MG63 (cell line): ENCODE data around the gene CTSF. TPM values are rescaled to one million over a fixed set of nuclear protein-coding genes. Genes with fewer than 3 reads are reported as not detected.
"Not testable (repeated sequence)": the region's sequence is repeated elsewhere in the genome, so short reads cannot be mapped to it uniquely, and the experiment has no call there.

ENCODE experiments used
- DNase-seq: peaks from one replicate; pipeline ENCODE4 v3.0.0-alpha.2; 2020
- H3K27me3 ChIP-seq: fragments of 250-450 bp; sonication (Bioruptor Pico); 2 replicates; pipeline ENCODE4 v1.5.1; 2020; ENCODE audit warnings: mild to moderate bottlenecking, moderate library complexity
- H3K36me3 ChIP-seq: fragments of 250-450 bp; sonication (Bioruptor Pico); 2 replicates; pipeline ENCODE4 v1.5.1; 2020; ENCODE audit warnings: mild to moderate bottlenecking, moderate library complexity
- H3K4me3 ChIP-seq: fragments of 250-450 bp; sonication (Bioruptor Pico); 2 replicates; pipeline ENCODE4 v1.5.1; 2020; ENCODE audit warnings: mild to moderate bottlenecking, moderate library complexity
- H3K9me3 ChIP-seq: fragments of 250-450 bp; sonication (Bioruptor Pico); 2 replicates; pipeline ENCODE4 v1.5.1; 2020; ENCODE audit warnings: mild to moderate bottlenecking, moderate library complexity
- total RNA-seq: library from RNA; depleted of rRNA; stranded (reverse); fragments of >200 nt; shearing (Covaris generic); gene quantifications from 2 replicates; pipeline ENCODE4 v1.2.3, GENCODE V29; 2014; ENCODE audit warnings: low replicate concordance

CTSF gene
- total RNA-seq, 1 experiment from 2014 or later, result 17.7 TPM

DNA sequence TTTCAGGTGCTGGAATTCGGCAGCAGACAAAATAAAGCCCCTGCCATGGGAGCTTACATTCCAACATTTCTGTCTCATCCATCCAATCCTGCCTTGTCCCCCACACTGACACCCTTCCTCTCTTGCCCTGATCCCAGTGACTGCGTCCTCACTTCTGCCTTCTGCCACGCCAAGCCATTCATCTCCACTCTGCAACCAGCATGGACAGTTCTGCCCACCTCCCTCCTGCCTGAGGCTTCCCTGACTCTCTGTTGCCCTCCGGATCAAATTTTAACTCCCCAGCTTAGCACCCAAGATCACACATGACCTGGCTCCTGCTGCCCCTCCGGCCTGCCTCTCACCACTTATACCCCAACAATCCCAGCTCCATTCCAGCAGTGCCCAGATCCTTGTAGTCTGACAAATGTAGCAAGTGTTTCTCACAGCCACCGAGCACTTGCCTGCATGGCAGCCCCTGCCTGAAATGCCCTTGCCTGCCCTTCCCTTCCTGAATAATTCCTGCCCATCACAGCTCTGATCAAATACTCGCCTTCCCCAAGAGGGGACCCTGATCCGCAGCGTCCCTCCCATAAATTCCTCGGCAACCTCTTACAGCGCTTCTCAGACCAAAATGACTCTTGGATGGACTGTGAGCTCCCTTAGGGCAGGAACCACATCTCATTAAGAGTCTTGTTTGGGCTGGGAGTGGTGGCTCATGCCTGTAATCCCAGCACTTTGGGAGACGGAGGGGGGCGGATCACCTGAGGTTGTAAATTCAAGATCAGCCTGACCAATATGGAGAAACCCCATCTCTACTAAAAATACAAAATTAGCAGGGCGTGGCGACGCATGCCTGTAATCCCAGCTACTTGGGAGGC lies 19.4 kb downstream of the CTSF start:
- no peak for DNase-seq
- no peak overlapping the region for H3K4me3 ChIP-seq
- no peaks in the 10 kb centered on the region for H3K36me3 ChIP-seq
- H3K27me3 ChIP-seq, result no peaks in the 10 kb centered on the region
- H3K9me3 ChIP-seq, result no peaks in the 10 kb centered on the region

GRCh38 chr11:66548041-66548440 lies 20.4 kb downstream of the CTSF start:
- H3K4me3 ChIP-seq, result no peak overlapping the region
- DNase-seq, result no peak
- no peaks in the 10 kb centered on the region for H3K27me3 ChIP-seq
- no peaks in the 10 kb centered on the region for H3K36me3 ChIP-seq
- no peaks in the 10 kb centered on the region for H3K9me3 ChIP-seq

- H3K27me3 ChIP-seq, result no peaks in the 10 kb centered on the region
- DNase-seq, result no peak
- no peaks in the 10 kb centered on the region for H3K36me3 ChIP-seq
- H3K9me3 ChIP-seq, result no peaks in the 10 kb centered on the region
- no peak overlapping the region for H3K4me3 ChIP-seq
These were observed 20.8 kb downstream of the CTSF start for GRCh38 chr11:66547662-66548009.

- Histone ChIP-seq H3K27me3 (no peaks in the 10 kb centered on the region), H3K36me3 (no peaks in the 10 kb centered on the region), H3K9me3 (no peaks in the 10 kb centered on the region), H3K4me3 (no peak overlapping the region)
- DNase-seq, result no peak
These were observed 21.3 kb downstream of the CTSF start for GRCh38 chr11:66546966-66547661.

DNA sequence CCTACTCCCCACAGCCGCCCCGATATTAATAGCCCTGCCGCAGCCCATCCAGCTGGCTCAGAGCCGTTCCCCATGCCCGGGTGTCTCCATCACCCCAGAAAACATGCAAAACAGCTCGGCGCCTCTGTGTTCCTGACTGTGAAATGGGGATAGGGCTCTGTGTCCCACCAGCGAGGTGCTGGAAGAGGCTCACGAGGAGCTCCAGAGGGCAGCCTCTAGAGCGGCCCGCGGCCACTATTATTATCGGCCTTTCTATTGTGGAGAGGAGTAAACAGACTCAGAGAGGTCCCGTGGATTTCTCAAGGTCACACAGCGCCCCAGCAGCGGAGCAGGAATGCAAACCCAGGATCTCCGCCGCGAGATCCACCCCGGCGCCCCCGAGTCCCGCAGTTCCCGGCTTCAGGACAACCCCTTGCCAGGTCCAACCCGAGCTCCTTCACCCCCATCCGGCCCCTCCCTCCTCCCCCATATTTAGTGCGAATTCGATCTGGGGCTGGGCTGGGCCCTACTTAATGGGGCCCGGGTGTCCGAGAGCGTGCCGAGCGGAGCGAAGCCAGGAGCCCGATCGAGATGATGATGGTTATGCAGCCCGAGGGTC lies 21.9 kb downstream of the CTSF start, which contains the start of gene ACTN3:
Gene ACTN3, plus strand, starts transcription at position 536 of the 598 bp plus-strand sequence. Its CDS starts 35 bp downstream, at position 571.
- H3K9me3 ChIP-seq, result no peaks in the 10 kb centered on the region
- no peak for DNase-seq
- H3K4me3 ChIP-seq, result peak within 1 kb of the TSS; percentile 73
- H3K36me3 ChIP-seq, result no peaks in the 10 kb centered on the region; the same call in 1 of the 2 replicates
- no peaks in the 10 kb centered on the region for H3K27me3 ChIP-seq

DNA sequence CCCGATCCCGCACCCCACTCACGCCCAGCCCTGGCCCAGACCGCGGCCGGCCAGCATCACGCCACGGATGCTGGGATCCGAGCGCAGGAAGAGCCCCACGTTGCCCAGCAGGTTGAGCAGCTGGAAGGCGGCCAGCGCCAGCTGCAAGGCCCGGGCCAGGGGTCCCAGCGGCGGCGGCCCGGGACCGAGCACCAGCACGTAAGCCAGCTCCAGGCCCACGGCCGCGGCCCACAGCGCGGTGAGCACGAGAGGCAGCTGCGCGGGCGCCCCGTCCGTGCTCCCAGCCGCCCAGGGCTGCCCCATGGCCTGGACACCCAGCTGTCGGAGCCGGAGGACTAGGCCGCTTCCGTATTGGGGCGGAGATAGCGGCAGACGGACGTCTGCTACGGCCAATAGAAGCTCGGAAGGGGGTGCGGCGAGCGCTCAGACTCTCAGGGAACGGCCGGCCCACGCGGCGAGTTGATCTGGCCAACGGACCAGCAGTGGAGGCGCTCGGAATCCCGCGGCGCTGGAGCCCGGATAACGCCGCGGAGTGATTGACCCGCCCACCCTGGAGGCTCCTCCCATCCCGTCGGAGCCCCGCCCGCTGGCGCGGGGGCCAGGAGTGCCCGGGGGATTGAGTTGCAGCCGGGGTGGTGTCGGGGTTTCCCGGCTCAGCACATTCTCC lies 22.6 kb downstream of the CTSF start, which contains the start of gene ZDHHC24:
Gene ZDHHC24, minus strand, starts transcription at position 348 of the 667 bp plus-strand sequence. Its CDS starts 45 bp downstream, at position 303.
- H3K36me3 ChIP-seq, result no peaks in the 10 kb centered on the region; the same call in 1 of the 2 replicates
- DNase-seq, result peak; percentile 98
- no peaks in the 10 kb centered on the region for H3K9me3 ChIP-seq
- peak within 1 kb of the TSS; percentile 73 for H3K4me3 ChIP-seq
- H3K27me3 ChIP-seq, result no peaks in the 10 kb centered on the region

- H3K4me3 ChIP-seq, result peak overlapping the region; percentile 73
- not testable (repeated sequence) for H3K27me3 ChIP-seq, DNase-seq, H3K36me3 ChIP-seq, H3K9me3 ChIP-seq
These were observed 23.5 kb downstream of the CTSF start for GRCh38 chr11:66544952-66545351.

- H3K36me3 ChIP-seq, result no peaks in the 10 kb centered on the region; the same call in 1 of the 2 replicates
- H3K27me3 ChIP-seq, result no peaks in the 10 kb centered on the region
- no peak overlapping the region for H3K4me3 ChIP-seq
- no peak for DNase-seq
- H3K9me3 ChIP-seq, result no peaks in the 10 kb centered on the region
These were observed 24.9 kb downstream of the CTSF start for GRCh38 chr11:66543263-66544107.

DNA sequence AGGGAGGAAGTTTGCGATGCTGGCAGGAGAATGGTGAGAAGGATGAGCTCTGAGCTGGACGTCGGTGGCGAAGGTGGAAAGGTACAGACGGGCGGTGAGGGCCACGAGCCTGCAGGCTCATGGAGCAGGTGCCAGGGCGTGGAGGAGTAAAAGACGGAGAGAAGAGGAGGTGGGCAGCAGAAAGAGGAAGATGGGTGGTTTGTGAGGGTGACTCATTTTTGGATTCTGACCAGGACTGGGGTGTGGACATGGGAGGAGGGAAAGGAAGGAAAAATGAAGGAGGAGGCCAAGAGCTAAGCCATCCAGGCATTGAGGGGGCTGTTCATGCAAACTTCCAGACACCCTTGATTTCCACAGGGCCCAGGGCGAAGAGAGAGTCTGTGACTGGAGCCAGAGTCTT lies 26.0 kb downstream of the CTSF start:
- DNase-seq, result peak; percentile 28
- no peaks in the 10 kb centered on the region for H3K9me3 ChIP-seq
- H3K27me3 ChIP-seq, result no peaks in the 10 kb centered on the region
- no peaks in the 10 kb centered on the region; the same call in 1 of the 2 replicates for H3K36me3 ChIP-seq
- H3K4me3 ChIP-seq, result no peak overlapping the region

DNA sequence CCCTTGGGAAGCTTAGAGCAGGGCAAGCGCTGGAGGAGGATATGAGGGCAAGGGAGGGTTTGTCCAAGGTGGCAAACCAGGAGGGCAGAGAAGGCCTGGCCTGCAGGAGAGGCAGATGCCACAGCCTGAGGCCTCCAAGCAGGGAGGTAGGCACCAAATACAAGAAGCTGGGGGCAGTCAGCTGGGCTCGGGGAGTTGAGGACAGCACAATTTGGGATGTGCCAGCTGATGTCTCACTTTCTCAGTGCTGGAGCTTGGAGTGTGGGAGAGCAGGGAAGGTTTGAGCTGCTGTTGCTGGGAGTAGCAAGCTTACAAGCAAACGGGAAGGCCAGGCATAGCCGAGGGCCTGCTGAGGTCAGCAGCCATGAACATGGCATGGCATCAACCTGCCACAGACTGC lies 26.5 kb downstream of the CTSF start:
- H3K27me3 ChIP-seq, result no peaks in the 10 kb centered on the region
- no peaks in the 10 kb centered on the region; the same call in 1 of the 2 replicates for H3K36me3 ChIP-seq
- no peaks in the 10 kb centered on the region for H3K9me3 ChIP-seq
- no peak overlapping the region for H3K4me3 ChIP-seq
- DNase-seq, result no peak

- H3K9me3 ChIP-seq, H3K27me3 ChIP-seq, DNase-seq, H3K36me3 ChIP-seq, H3K4me3 ChIP-seq: not testable (repeated sequence)
These were observed 27.8 kb downstream of the CTSF start for GRCh38 chr11:66540598-66540997.

DNA sequence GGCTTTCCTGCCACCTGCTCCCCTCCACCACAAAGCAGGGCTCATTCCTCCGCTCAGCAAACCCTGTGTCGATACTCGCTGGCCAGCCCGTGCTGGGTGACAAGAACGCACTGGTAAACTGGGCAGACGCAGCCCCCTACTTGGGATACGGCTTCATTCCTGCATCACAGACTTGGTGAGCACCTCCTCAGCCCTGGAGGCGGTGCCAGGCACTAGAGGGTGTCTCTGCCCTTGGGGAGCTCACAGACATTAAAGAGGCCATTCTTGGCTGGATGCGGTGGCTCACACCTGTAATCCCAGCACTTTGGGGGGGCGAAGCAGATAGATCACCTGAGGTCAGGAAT lies 28.6 kb downstream of the CTSF start:
- Histone ChIP-seq H3K27me3 (no peaks in the 10 kb centered on the region), H3K36me3 (no peaks in the 10 kb centered on the region; the same call in 1 of the 2 replicates), H3K4me3 (no peak overlapping the region), H3K9me3 (no peaks in the 10 kb centered on the region)
- DNase-seq, result no peak

DNA sequence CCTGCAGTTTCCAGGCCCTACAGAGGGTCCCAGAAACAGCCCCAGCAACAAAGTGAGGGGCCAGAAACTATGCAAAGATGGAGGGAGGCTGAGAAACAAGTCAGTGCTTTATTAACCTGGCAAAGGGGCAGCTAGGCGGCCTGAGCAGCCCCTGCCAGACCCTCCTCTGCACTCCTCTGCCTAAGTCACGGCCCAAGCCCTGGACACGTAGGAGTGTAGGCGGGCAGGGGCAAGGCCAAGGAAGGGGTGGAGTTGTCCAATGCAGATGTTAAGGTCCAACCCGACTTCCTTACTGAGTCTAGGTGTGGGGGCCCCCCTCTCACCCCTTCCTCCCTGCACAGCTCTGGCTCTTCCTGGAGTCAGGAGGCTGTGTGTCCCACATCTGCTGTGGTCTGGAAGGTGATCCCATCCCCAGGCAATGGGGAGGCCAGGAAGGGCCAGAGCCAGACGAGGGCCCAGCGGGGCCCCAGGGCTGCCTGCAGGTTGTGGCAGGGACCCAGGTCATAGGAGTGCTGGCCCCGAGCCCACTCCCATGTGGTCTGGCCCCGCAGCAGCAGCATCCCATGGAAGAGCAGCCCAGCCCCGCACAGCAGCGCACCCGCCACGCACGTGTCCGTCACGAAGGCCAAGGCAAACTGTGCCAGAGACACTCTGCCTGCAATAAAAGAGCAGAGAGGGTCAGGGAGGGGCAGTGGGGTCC lies 29.1 kb downstream of the CTSF start:
- no peak overlapping the region for H3K4me3 ChIP-seq
- no peaks in the 10 kb centered on the region for H3K27me3 ChIP-seq
- DNase-seq, result no peak

GRCh38 chr11:66532784-66533183 lies 35.6 kb downstream of the CTSF start:
- no peak for DNase-seq
- no peaks in the 10 kb centered on the region for H3K9me3 ChIP-seq
- H3K4me3 ChIP-seq, result no peak overlapping the region
- no peaks in the 10 kb centered on the region for H3K27me3 ChIP-seq
- H3K36me3 ChIP-seq, result no peaks in the 10 kb centered on the region

More for the DNA sequence above, 29.1 kb downstream of the CTSF start:
- no peaks in the 10 kb centered on the region for H3K9me3 ChIP-seq
- no peaks in the 10 kb centered on the region; the same call in 1 of the 2 replicates for H3K36me3 ChIP-seq

GRCh38 chr11:66531841-66532240 lies 36.6 kb downstream of the CTSF start:
- H3K36me3 ChIP-seq, result no peaks in the 10 kb centered on the region
- DNase-seq, result no peak
- H3K9me3 ChIP-seq, result no peaks in the 10 kb centered on the region
- H3K27me3 ChIP-seq, result no peaks in the 10 kb centered on the region
- no peak overlapping the region for H3K4me3 ChIP-seq
